ENCODE measurements around the gene FAM107B. TPM values are rescaled to one million over a fixed set of nuclear protein-coding genes. Genes with fewer than 3 reads are reported as not detected.
A peak's percentile ranks its signal among the peaks of the same experiment; 100 is the strongest.

FAM107B gene
- total and polyA plus RNA-seq, 2 experiments from 2014 or later = 85.5 to 85.9 TPM

DNA sequence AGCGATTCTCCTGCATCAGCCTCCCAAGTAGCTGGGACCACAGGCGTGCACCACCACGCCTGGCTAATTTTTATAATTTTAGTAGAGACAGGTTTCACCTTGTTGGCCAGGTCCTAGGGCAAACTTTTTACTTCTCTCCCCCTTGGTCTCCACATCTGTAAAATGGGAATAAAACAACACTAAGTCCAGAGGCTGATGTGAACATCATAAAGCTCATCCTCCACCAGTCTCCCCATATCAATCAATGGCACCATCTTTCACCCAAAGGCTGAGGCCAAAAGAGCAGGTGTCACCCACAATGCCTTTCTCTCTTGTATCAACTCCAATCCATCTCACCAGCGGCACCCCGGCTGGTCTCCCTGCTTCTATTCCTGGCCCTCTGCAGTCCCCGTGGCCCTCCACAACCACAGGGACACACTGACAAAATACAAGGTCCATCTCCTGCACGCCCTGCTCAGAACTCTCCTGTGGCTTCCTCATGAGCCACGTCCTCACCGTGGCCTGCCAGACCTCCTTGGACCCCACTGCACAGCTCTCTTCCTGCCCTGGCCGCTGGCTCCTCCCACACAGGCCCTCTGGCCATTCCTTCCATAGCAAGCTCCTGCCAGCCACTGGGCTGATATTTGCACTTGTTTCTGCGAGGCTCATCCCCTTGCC is 179.0 kb downstream of the FAM107B start:
- Histone ChIP-seq H3K79me2 (peaks cover 98% of the 10 kb centered on the region), H3K27me3 (no peaks in the 10 kb centered on the region), H3K4me2 (no peak overlapping the region), H3K36me3 (replicated peaks; ENCODE audit: insufficient read depth, low read depth) (no peaks in the 10 kb centered on the region), H3K4me1 (ENCODE audit: insufficient read depth) (peaks cover 7% of the 10 kb centered on the region), H2AFZ (no peak overlapping the region), H3K9me3 (ENCODE audit: low read depth) (no peaks in the 10 kb centered on the region), H3K4me3 (no peak overlapping the region), H4K20me1 (ENCODE audit: insufficient read depth, poor library complexity, severe bottlenecking) (peaks cover 9% of the 10 kb centered on the region), H3K27ac (no peak overlapping the region), H3K9me2 (replicated peaks; ENCODE audit: insufficient read depth) (no peaks in the 10 kb centered on the region)
- TF ChIP-seq, protein P1, sequence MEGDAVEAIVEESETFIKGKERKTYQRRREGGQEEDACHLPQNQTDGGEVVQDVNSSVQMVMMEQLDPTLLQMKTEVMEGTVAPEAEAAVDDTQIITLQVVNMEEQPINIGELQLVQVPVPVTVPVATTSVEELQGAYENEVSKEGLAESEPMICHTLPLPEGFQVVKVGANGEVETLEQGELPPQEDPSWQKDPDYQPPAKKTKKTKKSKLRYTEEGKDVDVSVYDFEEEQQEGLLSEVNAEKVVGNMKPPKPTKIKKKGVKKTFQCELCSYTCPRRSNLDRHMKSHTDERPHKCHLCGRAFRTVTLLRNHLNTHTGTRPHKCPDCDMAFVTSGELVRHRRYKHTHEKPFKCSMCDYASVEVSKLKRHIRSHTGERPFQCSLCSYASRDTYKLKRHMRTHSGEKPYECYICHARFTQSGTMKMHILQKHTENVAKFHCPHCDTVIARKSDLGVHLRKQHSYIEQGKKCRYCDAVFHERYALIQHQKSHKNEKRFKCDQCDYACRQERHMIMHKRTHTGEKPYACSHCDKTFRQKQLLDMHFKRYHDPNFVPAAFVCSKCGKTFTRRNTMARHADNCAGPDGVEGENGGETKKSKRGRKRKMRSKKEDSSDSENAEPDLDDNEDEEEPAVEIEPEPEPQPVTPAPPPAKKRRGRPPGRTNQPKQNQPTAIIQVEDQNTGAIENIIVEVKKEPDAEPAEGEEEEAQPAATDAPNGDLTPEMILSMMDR (IDR thresholded peaks at IDR 0.05; ENCODE audit: poor library complexity) = no peak
- TF ChIP-seq EZH2 (IDR thresholded peaks at IDR 0.05; ENCODE audit: borderline replicate concordance) (no peak), EZH2phosphoT487 (IDR thresholded peaks at IDR 0.05; ENCODE audit: low read depth, severe bottlenecking, unreplicated experiment) (no peak)
- no peak for DNase-seq (ENCODE audit: low spot score)
- 94% methylated on average over 11 of the region's 11 CpGs for WGBS (ENCODE audit: low lambda C conversion rate, missing lambda C conversion rate)

DNA sequence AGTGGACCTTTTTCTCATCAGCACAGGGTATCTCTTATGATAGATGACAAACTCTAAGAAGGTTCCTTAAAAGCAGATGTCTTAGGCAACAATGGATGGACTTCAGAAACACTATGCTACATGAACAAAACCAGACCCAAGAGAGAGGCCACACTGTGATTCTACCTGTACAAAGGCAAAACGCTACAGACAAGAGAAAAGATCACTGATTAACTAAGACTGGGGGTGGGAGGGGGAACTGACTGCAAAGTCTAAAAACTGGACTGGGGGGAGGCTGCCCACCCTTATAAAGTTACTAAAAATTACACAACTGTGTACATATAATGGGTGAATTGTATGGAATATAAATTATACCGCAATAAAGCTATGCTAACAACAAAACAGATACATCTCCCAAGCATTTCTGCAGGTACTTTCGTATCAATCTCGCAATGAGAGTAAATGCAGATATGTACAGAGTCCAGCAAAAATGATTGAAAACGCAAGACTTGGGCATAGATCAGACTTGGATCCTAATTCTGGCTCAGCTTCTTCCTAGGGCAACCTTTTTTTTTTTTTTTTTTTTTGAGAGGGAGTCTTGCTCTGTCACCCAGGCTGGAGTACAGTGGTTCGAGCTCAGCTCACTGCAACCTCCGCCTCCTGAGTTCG is 179.7 kb downstream of the FAM107B start:
- no peak for DNase-seq (ENCODE audit: low spot score)
- peaks cover 7% of the 10 kb centered on the region for H4K20me1 ChIP-seq (ENCODE audit: insufficient read depth, poor library complexity, severe bottlenecking)
- H3K27ac ChIP-seq = peak overlapping the region; percentile 11
- peak overlapping the region; percentile 33 for H3K4me2 ChIP-seq
- H3K79me2 ChIP-seq = peaks cover 98% of the 10 kb centered on the region
- no peaks in the 10 kb centered on the region for H3K36me3 ChIP-seq (replicated peaks; ENCODE audit: insufficient read depth, low read depth)
- H3K4me1 ChIP-seq (ENCODE audit: insufficient read depth) = peaks cover 7% of the 10 kb centered on the region
- no peak overlapping the region for H3K4me3 ChIP-seq
- H2AFZ ChIP-seq = no peak overlapping the region
- no peaks in the 10 kb centered on the region for H3K27me3 ChIP-seq
- no peaks in the 10 kb centered on the region for H3K9me3 ChIP-seq (ENCODE audit: low read depth)
- TF ChIP-seq EZH2phosphoT487 (IDR thresholded peaks at IDR 0.05; ENCODE audit: low read depth, severe bottlenecking, unreplicated experiment) (no peak), EZH2 (IDR thresholded peaks at IDR 0.05; ENCODE audit: borderline replicate concordance) (no peak)
- TF ChIP-seq, protein P1 (IDR thresholded peaks at IDR 0.05; ENCODE audit: poor library complexity) = no peak
- H3K9me2 ChIP-seq (replicated peaks; ENCODE audit: insufficient read depth) = no peaks in the 10 kb centered on the region
- WGBS (ENCODE audit: low lambda C conversion rate, missing lambda C conversion rate) = 93% methylated on average over 8 of the region's 8 CpGs

DNA sequence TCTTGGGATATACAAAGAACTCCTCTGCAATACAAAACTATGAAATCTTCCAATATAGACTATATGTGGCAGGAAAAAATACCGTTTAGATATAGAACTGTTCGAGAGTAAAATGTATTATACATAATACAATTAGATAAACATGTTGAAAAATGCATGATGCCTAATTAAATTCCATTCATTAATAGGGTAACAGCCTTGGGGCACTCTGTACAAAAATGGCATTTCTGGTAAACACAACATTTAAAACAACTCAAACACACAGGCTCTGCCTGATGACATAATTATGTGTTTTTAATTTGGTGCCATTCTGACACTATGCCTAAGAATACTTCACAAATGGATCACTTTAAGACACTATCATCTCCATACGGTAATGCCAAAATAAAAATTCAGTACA is 180.9 kb downstream of the FAM107B start:
- Histone ChIP-seq H3K4me1 (ENCODE audit: insufficient read depth) (peaks cover 7% of the 10 kb centered on the region), H3K4me2 (no peak overlapping the region), H3K36me3 (replicated peaks; ENCODE audit: insufficient read depth, low read depth) (no peaks in the 10 kb centered on the region), H3K4me3 (no peak overlapping the region), H3K9me3 (ENCODE audit: low read depth) (no peaks in the 10 kb centered on the region), H2AFZ (no peak overlapping the region), H3K9me2 (replicated peaks; ENCODE audit: insufficient read depth) (no peaks in the 10 kb centered on the region), H3K79me2 (peaks cover 98% of the 10 kb centered on the region), H3K27ac (no peak overlapping the region), H4K20me1 (ENCODE audit: insufficient read depth, poor library complexity, severe bottlenecking) (peaks cover 7% of the 10 kb centered on the region), H3K27me3 (no peaks in the 10 kb centered on the region)
- 93% methylated on average over 3 of the region's 3 CpGs for WGBS (ENCODE audit: low lambda C conversion rate, missing lambda C conversion rate)
- TF ChIP-seq, protein P1 (IDR thresholded peaks at IDR 0.05; ENCODE audit: poor library complexity) = no peak
- TF ChIP-seq EZH2 (IDR thresholded peaks at IDR 0.05; ENCODE audit: borderline replicate concordance) (no peak), EZH2phosphoT487 (IDR thresholded peaks at IDR 0.05; ENCODE audit: low read depth, severe bottlenecking, unreplicated experiment) (no peak)
- no peak for DNase-seq (ENCODE audit: low spot score)

All from hepatocyte (in vitro differentiated cells).